ENCODE data around the gene DYRK4.
"Not testable (repeated sequence)": the region's sequence is repeated elsewhere in the genome, so short reads cannot be mapped to it uniquely, and the experiment has no call there.

The DYRK4 gene, protein sequence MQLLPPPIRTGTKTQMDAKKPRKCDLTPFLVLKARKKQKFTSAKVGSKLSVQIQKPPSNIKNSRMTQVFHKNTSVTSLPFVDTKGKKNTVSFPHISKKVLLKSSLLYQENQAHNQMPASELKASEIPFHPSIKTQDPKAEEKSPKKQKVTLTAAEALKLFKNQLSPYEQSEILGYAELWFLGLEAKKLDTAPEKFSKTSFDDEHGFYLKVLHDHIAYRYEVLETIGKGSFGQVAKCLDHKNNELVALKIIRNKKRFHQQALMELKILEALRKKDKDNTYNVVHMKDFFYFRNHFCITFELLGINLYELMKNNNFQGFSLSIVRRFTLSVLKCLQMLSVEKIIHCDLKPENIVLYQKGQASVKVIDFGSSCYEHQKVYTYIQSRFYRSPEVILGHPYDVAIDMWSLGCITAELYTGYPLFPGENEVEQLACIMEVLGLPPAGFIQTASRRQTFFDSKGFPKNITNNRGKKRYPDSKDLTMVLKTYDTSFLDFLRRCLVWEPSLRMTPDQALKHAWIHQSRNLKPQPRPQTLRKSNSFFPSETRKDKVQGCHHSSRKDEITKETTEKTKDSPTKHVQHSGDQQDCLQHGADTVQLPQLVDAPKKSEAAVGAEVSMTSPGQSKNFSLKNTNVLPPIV

GRCh38 chr12:4562034-4562657, at the start of gene DYRK4:
TSS of gene DYRK4 (plus strand) at chr12:4562208. CDS start at chr12:4562246, 38 bp downstream.
- Histone ChIP-seq H3K4me3 (ENCODE audit: low read depth, low read length) (peak within 1 kb of the TSS; percentile 44), H3K27me3 (replicated peaks) (no peaks in the 10 kb centered on the region), H3K27ac (no peak within 1 kb of the TSS), H3K36me3 (replicated peaks) (no peaks in the 10 kb centered on the region)
- no peak for TF ChIP-seq CTCF (IDR thresholded peaks at IDR 0.05; ENCODE audit: low read depth, low read length, missing control alignments)
- DNase-seq, result peak; percentile 65
- in situ Hi-C loops (cut with HindIII; ENCODE audit: low pct_ligation_motif_present, low sequenced_read_pairs), result no loop called here

DNA sequence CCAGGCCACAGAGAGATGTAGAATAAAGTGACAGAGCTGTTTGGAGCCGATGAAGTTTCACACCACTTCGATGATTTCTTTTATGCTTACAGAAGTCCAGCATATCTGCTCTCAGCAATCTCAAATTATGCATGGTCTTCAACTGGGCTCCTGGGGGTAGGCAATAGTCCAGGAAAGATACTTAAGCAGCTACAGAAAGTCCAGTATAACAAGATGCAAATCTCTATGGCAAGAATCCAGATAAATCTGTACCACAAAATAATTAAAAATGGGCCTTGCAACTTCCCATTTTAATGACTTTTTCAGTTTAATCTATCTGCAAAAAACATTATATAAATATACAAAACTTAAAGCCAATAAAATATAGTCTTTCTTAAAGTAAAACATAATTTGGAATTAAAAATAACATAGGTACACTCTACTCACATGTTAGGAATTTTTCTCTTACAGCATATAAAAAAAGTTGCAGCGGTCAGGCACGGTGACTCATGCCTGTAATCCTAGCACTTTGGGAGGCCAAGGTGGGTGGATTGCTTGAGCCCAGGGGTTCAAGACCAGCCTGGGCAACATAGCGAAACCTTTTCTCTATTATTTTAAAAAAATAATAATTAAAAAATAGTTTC, 43.8 kb upstream of the DYRK4 start:
- H3K36me3 ChIP-seq (replicated peaks), result peaks cover 8% of the 10 kb centered on the region
- H3K27me3 ChIP-seq (replicated peaks), result no peaks in the 10 kb centered on the region
- in situ Hi-C loops (cut with HindIII; ENCODE audit: low pct_ligation_motif_present, low sequenced_read_pairs), result no loop called here
- H3K27ac ChIP-seq, result no peak overlapping the region
- H3K4me3 ChIP-seq (ENCODE audit: low read depth, low read length), result no peak overlapping the region
- TF ChIP-seq CTCF (IDR thresholded peaks at IDR 0.05; ENCODE audit: low read depth, low read length, missing control alignments), result no peak
- DNase-seq, result peak; percentile 74

DNA sequence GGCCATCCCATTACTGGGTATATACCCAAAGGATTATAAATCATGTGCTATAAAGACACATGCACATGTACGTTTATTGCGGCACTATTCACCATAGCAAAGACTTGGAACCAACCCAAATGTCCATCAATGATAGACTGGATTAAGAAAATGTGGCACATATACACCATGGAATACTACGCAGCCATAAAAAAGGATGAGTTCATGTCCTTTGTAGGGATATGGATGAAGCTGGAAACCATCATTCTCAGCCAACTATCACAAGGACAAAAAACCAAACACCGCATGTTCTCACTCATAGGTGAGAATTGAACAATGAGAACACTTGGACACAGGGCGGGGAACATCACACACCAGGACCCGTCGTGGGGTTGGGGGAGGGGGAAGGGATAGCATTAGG, 38.6 kb upstream of the DYRK4 start:
- H3K27ac ChIP-seq; H3K27me3 ChIP-seq (replicated peaks); in situ Hi-C loops (cut with HindIII; ENCODE audit: low pct_ligation_motif_present, low sequenced_read_pairs): not testable (repeated sequence)

DNA sequence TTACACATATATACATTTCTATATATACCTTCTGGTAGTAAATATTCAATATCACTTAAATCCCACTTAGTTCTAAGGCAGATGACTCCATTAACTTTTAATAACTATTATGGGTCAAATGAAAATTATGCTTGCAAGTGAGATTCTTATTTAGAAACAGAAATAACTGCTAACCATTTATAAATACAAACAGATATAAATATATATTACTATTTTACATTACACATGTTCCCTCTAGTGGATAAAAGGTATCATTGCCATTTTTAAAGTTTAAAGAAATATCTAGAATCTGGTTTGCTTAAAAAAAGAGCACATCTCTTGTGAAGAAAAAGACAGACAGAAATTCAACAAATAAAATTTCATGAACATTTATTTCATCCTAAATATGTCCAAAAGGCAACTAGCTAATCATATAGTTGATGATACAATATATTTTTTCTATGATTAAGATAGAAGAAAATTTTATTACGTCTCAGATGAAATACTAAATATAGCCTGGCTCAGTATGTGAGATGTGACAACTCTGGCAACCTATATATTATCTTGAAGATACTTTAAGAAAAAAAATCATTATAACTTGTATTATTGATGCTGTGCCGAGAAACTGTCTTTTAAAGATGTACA, 35.0 kb upstream of the DYRK4 start:
- peak; percentile 15 for TF ChIP-seq CTCF (IDR thresholded peaks at IDR 0.05; ENCODE audit: low read depth, low read length, missing control alignments)
- H3K27ac ChIP-seq, result no peak overlapping the region
- in situ Hi-C loops (cut with HindIII; ENCODE audit: low pct_ligation_motif_present, low sequenced_read_pairs), result no loop called here
- no peak for DNase-seq
- peaks cover 16% of the 10 kb centered on the region for H3K36me3 ChIP-seq (replicated peaks)
- H3K27me3 ChIP-seq (replicated peaks), result no peaks in the 10 kb centered on the region
- H3K4me3 ChIP-seq (ENCODE audit: low read depth, low read length), result no peak overlapping the region

More for the DNA sequence above, 38.6 kb upstream of the DYRK4 start:
- H3K4me3 ChIP-seq (ENCODE audit: low read depth, low read length); DNase-seq: not testable (repeated sequence)
- peaks cover 16% of the 10 kb centered on the region for H3K36me3 ChIP-seq (replicated peaks)

- H3K27me3 ChIP-seq (replicated peaks), result no peaks in the 10 kb centered on the region
- no peak for DNase-seq
- peaks cover 4% of the 10 kb centered on the region for H3K36me3 ChIP-seq (replicated peaks)
- TF ChIP-seq CTCF (IDR thresholded peaks at IDR 0.05; ENCODE audit: low read depth, low read length, missing control alignments), result no peak
- no peak overlapping the region for H3K27ac ChIP-seq
- H3K4me3 ChIP-seq (ENCODE audit: low read depth, low read length), result no peak overlapping the region
- in situ Hi-C loops (cut with HindIII; ENCODE audit: low pct_ligation_motif_present, low sequenced_read_pairs), result no loop called here
These were observed 31.8 kb upstream of the DYRK4 start for GRCh38 chr12:4530160-4530559.

Measured in brain microvascular endothelial cell (primary cell).